AG08395 (cell line): ENCODE results near the gene BPIFB2.
"Not testable (repeated sequence)": the region's sequence is repeated elsewhere in the genome, so short reads cannot be mapped to it uniquely, and the experiment has no call there.

ENCODE experiments used
- DNase-seq: peaks from one replicate; pipeline ENCODE4 v3.0.0; 2012; ENCODE audit warnings: mixed read lengths, low spot score

The BPIFB2 gene

GRCh38 chr20:33007376-33008335 is at the start of gene BPIFB2:
Gene BPIFB2, plus strand, starts transcription at chr20:33007704. Its CDS starts 871 bp downstream, at chr20:33008575.
- DNase-seq: no peak

- no peak for DNase-seq
These were observed 48.9 kb upstream of the BPIFB2 start for GRCh38 chr20:32958574-32958973.

GRCh38 chr20:32959351-32960221 is 47.9 kb upstream of the BPIFB2 start:
- no peak for DNase-seq

GRCh38 chr20:32960222-32960518 is 47.3 kb upstream of the BPIFB2 start:
- no peak for DNase-seq

GRCh38 chr20:32960849-32961731 is 46.4 kb upstream of the BPIFB2 start:
- no peak for DNase-seq

- no peak for DNase-seq
These were observed 45.5 kb upstream of the BPIFB2 start for GRCh38 chr20:32962053-32962452.

GRCh38 chr20:32962646-32963045 is 44.9 kb upstream of the BPIFB2 start:
- DNase-seq: not testable (repeated sequence)

GRCh38 chr20:32963176-32963575 is 44.3 kb upstream of the BPIFB2 start:
- DNase-seq: no peak

GRCh38 chr20:32964575-32964974 is 42.9 kb upstream of the BPIFB2 start:
- DNase-seq: no peak

- no peak for DNase-seq
These were observed 42.4 kb upstream of the BPIFB2 start for GRCh38 chr20:32965115-32965514.

GRCh38 chr20:32965581-32966373 is 41.7 kb upstream of the BPIFB2 start:
- DNase-seq: no peak

- DNase-seq: no peak
These were observed 41.1 kb upstream of the BPIFB2 start for GRCh38 chr20:32966382-32966781.

- DNase-seq: no peak
These were observed 40.4 kb upstream of the BPIFB2 start for GRCh38 chr20:32966881-32967781.

- no peak for DNase-seq
These were observed 39.5 kb upstream of the BPIFB2 start for GRCh38 chr20:32967961-32968457.

GRCh38 chr20:32968478-32969241 is 38.8 kb upstream of the BPIFB2 start:
- no peak for DNase-seq

- DNase-seq: no peak
These were observed 38.0 kb upstream of the BPIFB2 start for GRCh38 chr20:32969356-32970114.

GRCh38 chr20:32970115-32970972 is 37.2 kb upstream of the BPIFB2 start:
- no peak for DNase-seq
